ENCODE data around the gene NOXRED1. TPM values are rescaled to one million over a fixed set of nuclear protein-coding genes. Genes with fewer than 3 reads are reported as not detected.
"Not testable (repeated sequence)": the region's sequence is repeated elsewhere in the genome, so short reads cannot be mapped to it uniquely, and the experiment has no call there.

NOXRED1 gene
- 0.17 and 0.22 TPM in 2 replicates for total RNA-seq

GRCh38 chr14:77423423-77423822, at the start of gene NOXRED1:
TSS of gene NOXRED1 (minus strand) at chr14:77423523. CDS start at chr14:77422889, 634 bp downstream.
- intact Hi-C loops (cut with micrococcal nuclease) = no loop called here

DNA sequence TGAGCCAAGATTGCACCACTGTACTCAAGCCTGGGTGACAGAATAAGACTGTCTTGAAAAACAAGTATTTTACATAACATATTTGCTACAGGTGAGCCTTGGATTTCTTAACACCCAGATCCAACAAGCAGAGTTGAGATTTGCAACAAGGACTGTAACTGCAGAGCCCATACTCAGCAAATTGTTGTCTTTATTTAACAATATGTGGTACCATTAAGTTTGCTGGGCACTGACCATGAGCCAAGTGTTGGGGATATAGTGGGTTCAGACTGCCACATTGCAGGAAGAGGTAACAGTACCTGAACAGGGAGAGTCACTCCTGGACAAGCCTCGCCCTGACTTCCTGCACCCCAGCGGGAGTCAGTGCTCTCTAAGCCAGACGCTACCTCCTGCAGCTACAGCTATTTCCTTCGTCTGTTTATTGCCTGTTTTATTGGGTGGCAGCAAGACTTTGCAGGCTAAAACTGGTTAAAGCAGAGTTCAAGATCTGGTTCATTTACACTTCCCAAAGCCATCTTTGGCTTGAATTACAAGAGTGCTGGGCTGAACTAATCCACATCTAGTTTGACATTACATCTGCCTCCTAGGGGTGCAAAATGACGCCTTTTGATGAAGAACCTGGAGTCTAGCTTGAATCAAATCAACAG, 47.0 kb upstream of the NOXRED1 start:
- intact Hi-C loops (cut with micrococcal nuclease) = no loop called here

DNA sequence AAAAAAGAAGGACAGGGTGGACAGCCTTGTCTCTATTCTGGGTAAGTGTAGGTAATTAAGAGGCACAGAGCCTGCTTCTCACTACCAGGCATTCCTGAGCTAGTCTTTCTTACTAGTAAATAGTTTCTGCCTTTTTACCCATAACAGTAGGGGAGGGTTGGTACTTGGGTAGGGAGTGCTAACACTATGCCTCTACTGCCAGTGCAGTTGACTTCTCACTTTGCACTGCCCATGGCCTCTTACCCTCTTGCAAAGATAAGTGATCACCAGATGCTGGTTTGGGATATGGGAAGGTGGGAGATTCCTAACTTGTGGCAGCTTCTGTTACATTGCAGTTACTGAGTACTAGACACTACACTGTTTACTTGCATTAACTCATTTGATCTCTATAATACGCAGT, 46.2 kb upstream of the NOXRED1 start:
- intact Hi-C loops (cut with micrococcal nuclease) = no loop called here

GRCh38 chr14:77469067-77469505, 45.8 kb upstream of the NOXRED1 start:
- intact Hi-C loops (cut with micrococcal nuclease) = no loop called here

DNA sequence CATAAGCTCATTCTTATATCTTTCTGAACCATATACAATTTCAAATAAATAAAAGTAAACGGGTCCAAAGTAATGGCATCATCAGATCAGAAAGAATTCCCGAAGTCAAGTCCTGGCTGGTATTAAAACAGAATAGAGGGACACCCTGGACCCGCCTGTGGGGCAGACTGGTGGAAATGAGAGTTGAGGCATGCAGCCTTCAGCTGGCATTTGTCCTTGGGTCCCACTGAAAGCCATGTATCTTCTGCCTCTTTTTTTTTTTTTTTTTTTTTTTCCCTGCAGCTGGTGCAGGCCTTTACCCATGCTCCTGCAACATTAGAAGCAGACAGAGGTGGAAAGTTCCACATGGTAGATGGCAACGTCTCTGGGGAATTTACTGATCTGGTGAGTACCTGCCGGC, 44.5 kb upstream of the NOXRED1 start:
- intact Hi-C loops (cut with micrococcal nuclease) = no loop called here

DNA sequence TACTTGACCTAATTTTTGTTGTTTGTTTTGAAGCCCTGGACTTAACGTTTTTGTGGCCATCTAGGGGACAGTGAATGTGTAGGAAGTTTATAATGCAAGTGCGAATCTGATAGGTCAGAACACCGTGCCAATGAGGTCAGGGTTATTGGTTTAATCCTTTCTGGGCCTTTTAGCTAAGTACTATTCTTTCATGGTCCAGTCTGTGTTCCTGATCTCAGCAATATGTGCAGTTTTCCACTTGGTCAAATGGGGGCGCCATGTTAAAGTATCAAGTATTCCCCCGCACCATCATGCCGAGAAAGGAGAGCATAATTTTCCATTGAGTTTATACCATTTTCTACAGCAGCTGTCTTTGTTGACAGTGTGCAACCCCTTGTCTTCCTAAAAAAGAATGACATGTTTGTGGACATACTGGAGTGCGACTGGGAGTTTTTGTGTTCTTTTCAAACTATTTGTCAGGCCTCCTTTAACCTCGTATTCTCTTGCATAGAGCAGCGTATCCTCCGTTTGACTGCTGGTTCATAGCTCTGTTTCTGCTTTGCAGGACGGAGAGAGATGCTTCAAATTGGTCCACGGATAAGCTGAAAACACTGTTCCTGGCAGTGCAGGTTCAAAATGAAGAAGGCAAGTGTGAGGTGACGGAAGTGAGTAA, 35.9 kb upstream of the NOXRED1 start:
- intact Hi-C loops (cut with micrococcal nuclease) = loop anchor here (2.0 to 5.0 kb wide), 4 partner anchors 418 to 1797 kb away; partner anchors contain the start of genes ERG28, IFT43 and TTLL5

DNA sequence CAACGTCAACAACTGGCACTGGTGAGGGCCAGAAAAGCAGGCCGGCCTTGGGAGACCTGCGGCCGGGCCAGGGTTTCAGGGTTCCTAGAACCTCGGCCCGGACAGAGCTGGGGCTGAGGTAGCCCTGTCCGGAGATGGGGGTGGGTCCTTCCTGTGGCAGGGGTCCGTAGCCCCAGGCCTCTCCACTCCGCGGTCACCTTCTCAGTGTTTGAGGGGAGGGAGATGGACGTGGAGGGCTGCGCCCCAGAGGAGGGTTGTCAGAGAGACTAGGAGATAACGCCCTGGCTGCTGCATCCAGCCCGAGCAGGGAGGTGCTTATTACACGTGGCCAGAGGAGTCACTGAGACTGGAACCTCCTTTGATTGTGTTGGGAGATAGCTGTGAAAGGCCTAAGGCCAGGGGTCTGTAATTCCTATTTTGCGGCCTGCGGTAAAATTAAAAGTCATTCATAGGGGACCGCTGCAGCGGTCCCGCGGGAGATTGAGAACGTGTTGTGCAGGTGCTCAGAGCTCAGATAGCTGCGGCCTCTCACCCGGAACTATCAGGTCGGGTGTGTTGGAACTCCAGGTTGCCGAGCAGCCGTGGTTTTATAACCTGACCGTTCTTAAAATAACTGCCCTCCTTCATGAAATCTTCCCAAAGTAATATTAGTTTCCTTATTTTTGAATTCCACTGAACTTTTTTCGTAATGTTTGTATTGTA, 35.1 kb upstream of the NOXRED1 start:
- intact Hi-C loops (cut with micrococcal nuclease) = loop anchor here (1.0 to 5.0 kb wide), 5 partner anchors 40 to 1796 kb away; partner anchors contain the start of genes ERG28, IFT43, ISM2 and TTLL5

DNA sequence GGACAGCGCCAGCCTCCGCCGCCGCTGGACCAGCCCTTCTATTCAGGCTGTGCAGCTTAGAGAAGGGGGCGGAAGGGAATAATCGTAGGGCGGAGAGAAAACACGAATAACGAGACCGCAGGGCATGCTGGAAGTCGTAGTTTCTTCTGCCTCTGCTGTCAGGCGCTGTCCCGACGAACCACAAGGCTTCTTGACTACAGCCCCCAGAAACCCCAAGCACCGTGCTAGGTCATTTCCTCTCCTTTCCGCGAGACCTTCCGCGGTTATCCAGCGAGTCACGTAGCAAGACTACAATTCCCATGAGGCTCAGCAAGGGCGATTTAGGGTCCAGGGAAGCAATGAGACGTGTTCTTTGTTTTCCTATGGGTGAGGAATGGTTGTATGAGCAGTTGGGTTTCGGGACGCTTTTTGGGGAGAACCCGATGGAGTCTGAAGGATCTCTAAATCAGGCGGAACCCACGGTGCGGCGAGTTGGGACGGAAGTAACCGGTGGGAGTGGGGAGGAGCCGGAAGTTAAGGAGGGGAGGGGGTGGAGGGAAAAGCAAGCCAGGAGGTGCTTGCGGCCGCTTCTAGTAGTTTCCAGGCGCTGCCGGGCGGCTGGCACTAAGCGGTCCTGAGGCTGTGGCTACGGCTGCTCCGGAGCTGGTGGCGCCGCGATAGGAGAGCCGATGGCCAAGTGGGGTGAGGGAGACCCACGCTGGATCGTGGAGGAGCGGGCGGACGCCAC, 34.4 kb upstream of the NOXRED1 start, which contains the start of the genes AHSA1 and VIPAS39:
Gene AHSA1, plus strand, starts transcription at position 572 of the 727 bp plus-strand sequence. Its CDS starts 97 bp downstream, at position 669.
Gene VIPAS39, minus strand, starts transcription at position 80 of the 727 bp plus-strand sequence. CDS start 3,499 bp downstream, outside the sequence.
- intact Hi-C loops (cut with micrococcal nuclease) = loop anchor here (1.0 to 5.0 kb wide), 17 partner anchors 41 to 1795 kb away; partner anchors contain the start of genes ADCK1, ALKBH1, CIPC and ERG28

DNA sequence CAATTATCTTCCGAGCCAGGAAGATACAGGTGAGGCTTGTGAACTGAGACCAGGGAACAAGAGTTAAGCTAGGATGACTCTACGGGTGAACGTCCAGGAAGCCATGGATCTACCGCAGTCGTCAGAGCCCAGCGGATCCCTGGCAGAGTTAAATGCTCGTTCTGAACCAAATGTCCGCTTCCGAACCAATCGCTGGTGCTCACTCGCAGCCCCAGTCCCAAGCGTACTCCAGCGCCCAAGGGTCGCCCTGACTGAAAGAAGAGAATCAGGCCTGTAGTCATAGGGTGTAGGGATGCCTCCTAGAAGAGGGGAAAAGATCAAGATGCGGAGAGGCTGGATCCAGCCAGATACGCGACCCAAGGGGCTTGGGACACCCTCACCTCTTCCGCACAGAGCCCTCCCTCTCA, 33.8 kb upstream of the NOXRED1 start:
- intact Hi-C loops (cut with micrococcal nuclease) = loop anchor here (1.0 to 5.0 kb wide), 15 partner anchors 80 to 1795 kb away; partner anchors contain the start of genes ADCK1, ALKBH1, CIPC and ERG28

- intact Hi-C loops (cut with micrococcal nuclease) = loop anchor here (5.0 kb wide), 3 partner anchors 511 to 1794 kb away; partner anchors contain the start of genes ERG28, IFT43 and TTLL5
These were observed 32.8 kb upstream of the NOXRED1 start for GRCh38 chr14:77455966-77456640.

GRCh38 chr14:77442196-77442595, 18.9 kb upstream of the NOXRED1 start:
- intact Hi-C loops (cut with micrococcal nuclease) = no loop called here

DNA sequence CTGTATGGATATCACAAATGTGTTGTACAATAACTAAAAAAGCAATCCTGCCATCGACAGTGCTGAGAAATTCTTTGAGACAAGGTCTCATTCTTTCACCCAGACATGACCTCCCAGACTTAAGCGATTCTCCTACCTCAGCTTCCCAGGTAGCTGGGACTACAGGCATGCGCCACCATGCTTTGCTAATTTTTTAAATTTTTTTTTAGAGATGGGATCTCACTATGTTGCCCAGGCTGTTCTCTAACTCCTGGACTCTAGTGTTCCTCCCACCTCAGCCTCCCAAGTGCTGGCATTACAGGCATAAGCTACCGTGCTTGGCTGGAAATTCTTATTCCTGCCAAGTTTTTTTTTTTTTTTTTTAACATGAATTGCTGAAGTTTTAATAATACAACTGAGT, 16.5 kb upstream of the NOXRED1 start:
- intact Hi-C loops (cut with micrococcal nuclease) = no loop called here

DNA sequence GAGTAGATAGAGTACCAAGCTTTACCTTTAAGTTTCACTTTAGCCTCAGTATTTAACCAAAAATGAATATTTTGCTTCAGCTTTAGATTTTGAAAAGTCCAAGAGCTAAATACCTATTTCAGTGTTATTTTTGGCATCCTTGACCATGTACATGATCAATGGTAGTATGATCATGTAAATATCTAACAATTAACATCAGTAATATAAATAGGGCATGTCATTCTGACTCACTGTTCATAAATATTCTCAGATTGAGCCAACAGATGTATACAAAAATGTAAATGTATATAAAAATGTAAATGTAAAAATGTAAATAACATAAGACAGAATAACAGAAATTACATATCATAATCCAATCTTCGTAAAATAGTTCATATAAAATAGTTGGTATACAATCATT, 15.3 kb upstream of the NOXRED1 start:
- intact Hi-C loops (cut with micrococcal nuclease) = no loop called here

GRCh38 chr14:77436042-77436441, 12.7 kb upstream of the NOXRED1 start:
- intact Hi-C loops (cut with micrococcal nuclease) = no loop called here

DNA sequence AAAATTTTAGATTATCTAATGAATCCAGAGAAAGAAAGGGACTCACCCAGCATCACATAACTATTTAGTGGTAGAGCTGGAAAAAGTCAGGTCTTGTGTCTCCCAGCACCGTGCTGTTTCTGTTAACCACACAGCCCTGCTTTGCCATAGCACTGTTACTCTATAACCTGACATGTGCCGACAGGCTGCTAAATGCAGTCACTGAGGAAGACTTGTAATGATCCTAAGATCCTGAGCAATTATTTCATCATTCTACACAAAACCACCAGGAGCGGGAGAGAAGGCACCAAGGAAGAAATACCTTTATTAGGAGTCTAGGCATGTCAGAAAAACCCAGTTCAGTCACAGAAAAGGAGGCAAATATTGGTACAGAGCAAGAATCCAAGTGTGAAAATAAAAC, 3.1 kb upstream of the NOXRED1 start:
- intact Hi-C loops (cut with micrococcal nuclease) = no loop called here

DNA sequence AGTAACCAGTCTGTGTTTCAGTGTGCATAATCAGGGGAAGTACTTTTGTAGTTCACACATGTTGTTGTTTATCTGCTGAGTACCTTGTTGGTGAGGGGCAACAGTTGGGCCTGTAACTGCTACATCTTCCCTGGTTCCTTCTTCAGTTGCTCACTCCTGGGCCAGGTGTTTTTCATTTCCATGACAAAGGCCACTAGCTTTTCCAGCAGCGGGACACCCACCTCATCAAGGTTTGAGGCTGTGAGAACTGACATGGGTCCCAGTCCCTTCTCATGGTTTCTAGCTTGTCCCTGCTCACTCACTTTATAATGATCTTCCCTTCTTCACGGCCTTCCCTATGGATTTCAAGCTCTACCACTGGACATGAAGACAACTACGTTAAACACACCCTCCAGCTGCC, 1.5 kb upstream of the NOXRED1 start:
- intact Hi-C loops (cut with micrococcal nuclease) = no loop called here

- intact Hi-C loops (cut with micrococcal nuclease) = no loop called here
These were observed 2.1 kb downstream of the NOXRED1 start for GRCh38 chr14:77421201-77421600.

GRCh38 chr14:77416836-77417235, 6.5 kb downstream of the NOXRED1 start:
- intact Hi-C loops (cut with micrococcal nuclease) = no loop called here

DNA sequence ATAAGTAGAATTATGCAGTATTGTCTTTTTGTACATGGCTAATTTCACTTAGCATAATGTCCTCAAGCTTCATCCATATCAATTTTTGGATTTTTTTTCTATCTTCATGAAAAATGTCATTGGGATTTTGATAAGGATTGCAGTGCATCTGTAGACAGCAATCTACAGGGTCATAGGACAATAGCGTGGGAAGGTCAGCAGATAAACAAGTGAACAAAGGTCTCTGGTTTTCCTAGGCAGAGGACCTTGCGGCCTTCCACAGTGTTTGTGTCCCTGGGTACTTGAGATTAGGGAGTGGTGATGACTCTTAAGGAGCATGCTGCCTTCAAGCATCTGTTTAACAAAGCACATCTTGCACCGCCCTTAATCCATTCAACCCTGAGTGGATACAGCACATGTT, 7.2 kb downstream of the NOXRED1 start:
- intact Hi-C loops (cut with micrococcal nuclease) = not testable (repeated sequence)

GRCh38 chr14:77415403-77416030, 7.8 kb downstream of the NOXRED1 start:
- intact Hi-C loops (cut with micrococcal nuclease) = not testable (repeated sequence)

All from T-helper 1 cell treated with Interleukin-12 subunit alpha and Interleukin-12 subunit beta and Interleukin-4 antibody, amounts not matched to agents 30 ng/mL and 1 ng/mL, for 36 hours (primary cell).